Breast epithelium (tissue), 3 donors: ENCODE results near the gene MMRN1.

Experiments
- POLR2A ChIP-seq: fragments of 450-650 bp; IDR thresholded peaks from one replicate; pipeline ENCODE4 v1.6.1; 2016; ENCODE audit warnings: antibody characterized with exemption, mild to moderate bottlenecking, moderate library complexity
- POLR2AphosphoS5 ChIP-seq, 3 donors: sonication (generic); formaldehyde crosslinking; IDR thresholded peaks; one replicate each; pipeline ENCODE4 v1.6.1; 2017; ENCODE audit warnings: antibody characterized with exemption in 3 of 3
- TF ChIP-seq, protein P1 (sequence below), 3 donors: fragments of 450-650 bp; IDR thresholded peaks; one replicate each; pipeline ENCODE4 v1.5.1; 2016 to 2017; ENCODE audit warnings: antibody characterized with exemption in 3 of 3, mild to moderate bottlenecking in 3 of 3, moderate library complexity in 3 of 3

DNA sequence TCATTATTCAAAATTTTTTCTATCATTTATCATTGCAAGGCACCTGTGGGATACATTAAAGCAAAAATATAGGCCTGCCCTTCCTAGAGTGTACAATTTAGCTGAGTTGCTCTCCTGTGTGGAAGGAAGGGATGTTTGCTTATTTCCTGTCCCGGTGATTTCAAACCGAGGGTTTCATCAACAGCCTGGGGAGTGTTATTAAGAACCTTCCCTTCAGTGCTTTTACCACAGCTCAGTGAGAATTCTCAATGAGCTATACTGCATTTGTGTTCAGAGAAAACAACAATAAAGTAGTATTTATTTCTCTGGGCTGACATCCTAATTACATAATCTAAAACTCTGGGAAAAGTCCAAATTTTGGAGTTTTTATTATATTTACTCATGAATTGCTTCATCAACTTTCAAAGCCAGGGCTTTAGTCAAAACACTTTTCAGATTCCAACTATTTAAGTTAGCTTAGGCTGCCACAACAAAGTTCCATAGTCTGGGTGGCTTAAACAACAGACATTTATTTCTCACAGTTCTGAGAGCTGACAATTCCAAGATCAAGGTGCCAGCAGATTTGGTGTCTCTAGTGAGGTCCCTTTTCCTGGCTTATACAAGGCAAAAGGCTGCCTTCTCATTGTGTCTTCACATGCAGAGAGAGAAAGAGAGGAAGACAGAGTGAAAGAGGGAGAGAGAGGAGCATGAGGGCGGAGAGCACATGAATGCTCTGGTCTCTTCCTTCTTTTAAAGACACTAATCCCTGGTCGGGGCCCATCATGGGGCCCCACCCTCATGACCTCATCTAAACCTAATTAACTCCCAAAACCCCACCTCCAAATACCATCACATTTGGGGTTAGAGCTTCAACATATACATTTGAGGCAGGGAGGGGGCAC is 62.6 kb downstream of the MMRN1 start:
- TF ChIP-seq, protein P1, sequence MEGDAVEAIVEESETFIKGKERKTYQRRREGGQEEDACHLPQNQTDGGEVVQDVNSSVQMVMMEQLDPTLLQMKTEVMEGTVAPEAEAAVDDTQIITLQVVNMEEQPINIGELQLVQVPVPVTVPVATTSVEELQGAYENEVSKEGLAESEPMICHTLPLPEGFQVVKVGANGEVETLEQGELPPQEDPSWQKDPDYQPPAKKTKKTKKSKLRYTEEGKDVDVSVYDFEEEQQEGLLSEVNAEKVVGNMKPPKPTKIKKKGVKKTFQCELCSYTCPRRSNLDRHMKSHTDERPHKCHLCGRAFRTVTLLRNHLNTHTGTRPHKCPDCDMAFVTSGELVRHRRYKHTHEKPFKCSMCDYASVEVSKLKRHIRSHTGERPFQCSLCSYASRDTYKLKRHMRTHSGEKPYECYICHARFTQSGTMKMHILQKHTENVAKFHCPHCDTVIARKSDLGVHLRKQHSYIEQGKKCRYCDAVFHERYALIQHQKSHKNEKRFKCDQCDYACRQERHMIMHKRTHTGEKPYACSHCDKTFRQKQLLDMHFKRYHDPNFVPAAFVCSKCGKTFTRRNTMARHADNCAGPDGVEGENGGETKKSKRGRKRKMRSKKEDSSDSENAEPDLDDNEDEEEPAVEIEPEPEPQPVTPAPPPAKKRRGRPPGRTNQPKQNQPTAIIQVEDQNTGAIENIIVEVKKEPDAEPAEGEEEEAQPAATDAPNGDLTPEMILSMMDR (IDR thresholded peaks at IDR 0.05), result no peak
- no peak for TF ChIP-seq POLR2AphosphoS5 (IDR thresholded peaks at IDR 0.05)
- no peak for TF ChIP-seq POLR2A
